A549 (cell line): ENCODE measurements around the gene GLRA2.

ENCODE experiments used
- CHD2 ChIP-seq: fragments of 150-350 bp; IDR thresholded peaks from 2 replicates; pipeline ENCODE4 v1.6.1; 2014; ENCODE audit warnings: low read length; ENCODE audit not compliant: partially characterized antibody
- CHD4 ChIP-seq: fragments of 200-600 bp; sonication (generic); IDR thresholded peaks from 2 replicates; pipeline ENCODE4 v1.6.1; 2016; ENCODE audit warnings: antibody characterized with exemption, mild to moderate bottlenecking, borderline replicate concordance
- EP300 ChIP-seq, 2 experiments: fragments of >200 bp; sonication (Bioruptor Twin); formaldehyde crosslinking; IDR thresholded peaks; 2 replicates in 1 of 2; 3 replicates in 1 of 2; pipeline ENCODE4 v1.6.1; 2016 to 2017
- POLR2A ChIP-seq: IDR thresholded peaks from 2 replicates; pipeline ENCODE4 v1.6.1; 2012; ENCODE audit warnings: mild to moderate bottlenecking, low read length
- SMC3 ChIP-seq: fragments of >200 bp; sonication (Bioruptor Twin); formaldehyde crosslinking; IDR thresholded peaks from 3 replicates; pipeline ENCODE4 v1.6.1; 2018; ENCODE audit warnings: inconsistent platforms
- TF ChIP-seq, protein P1 (sequence below): fragments of 200-600 bp; sonication (generic); IDR thresholded peaks from 2 replicates; pipeline ENCODE4 v1.6.1; 2016; ENCODE audit warnings: antibody characterized with exemption, mild to moderate bottlenecking, moderate library complexity
- TF ChIP-seq, protein P2 (sequence below): fragments of >200 bp; sonication (Bioruptor Twin); formaldehyde crosslinking; IDR thresholded peaks from 3 replicates; pipeline ENCODE4 v1.5.1; 2016

DNA sequence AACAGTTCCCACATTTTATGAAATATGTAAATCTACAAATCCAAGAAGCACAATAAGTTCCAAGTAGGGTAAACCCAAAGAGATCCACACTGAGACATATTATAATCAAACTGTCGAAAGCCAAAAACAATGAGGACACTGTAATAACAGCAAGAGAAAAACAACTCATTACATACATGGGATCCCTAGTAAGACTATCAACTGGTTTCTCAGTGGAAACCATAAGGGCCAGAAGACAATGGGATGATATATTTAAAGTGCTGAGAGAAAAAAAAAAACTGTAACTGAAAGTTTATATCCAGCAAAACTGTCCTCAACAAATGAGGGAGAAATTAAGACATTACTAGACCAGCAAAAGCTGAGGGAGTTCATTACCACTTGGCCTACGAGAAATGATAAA lies 34.7 kb downstream of the GLRA2 start:
- TF ChIP-seq POLR2A (no peak), CHD4 (no peak), CHD2 (no peak), SMC3 (no peak), EP300 (IDR thresholded peaks at IDR 0.05) (no peak)
- TF ChIP-seq, protein P1, sequence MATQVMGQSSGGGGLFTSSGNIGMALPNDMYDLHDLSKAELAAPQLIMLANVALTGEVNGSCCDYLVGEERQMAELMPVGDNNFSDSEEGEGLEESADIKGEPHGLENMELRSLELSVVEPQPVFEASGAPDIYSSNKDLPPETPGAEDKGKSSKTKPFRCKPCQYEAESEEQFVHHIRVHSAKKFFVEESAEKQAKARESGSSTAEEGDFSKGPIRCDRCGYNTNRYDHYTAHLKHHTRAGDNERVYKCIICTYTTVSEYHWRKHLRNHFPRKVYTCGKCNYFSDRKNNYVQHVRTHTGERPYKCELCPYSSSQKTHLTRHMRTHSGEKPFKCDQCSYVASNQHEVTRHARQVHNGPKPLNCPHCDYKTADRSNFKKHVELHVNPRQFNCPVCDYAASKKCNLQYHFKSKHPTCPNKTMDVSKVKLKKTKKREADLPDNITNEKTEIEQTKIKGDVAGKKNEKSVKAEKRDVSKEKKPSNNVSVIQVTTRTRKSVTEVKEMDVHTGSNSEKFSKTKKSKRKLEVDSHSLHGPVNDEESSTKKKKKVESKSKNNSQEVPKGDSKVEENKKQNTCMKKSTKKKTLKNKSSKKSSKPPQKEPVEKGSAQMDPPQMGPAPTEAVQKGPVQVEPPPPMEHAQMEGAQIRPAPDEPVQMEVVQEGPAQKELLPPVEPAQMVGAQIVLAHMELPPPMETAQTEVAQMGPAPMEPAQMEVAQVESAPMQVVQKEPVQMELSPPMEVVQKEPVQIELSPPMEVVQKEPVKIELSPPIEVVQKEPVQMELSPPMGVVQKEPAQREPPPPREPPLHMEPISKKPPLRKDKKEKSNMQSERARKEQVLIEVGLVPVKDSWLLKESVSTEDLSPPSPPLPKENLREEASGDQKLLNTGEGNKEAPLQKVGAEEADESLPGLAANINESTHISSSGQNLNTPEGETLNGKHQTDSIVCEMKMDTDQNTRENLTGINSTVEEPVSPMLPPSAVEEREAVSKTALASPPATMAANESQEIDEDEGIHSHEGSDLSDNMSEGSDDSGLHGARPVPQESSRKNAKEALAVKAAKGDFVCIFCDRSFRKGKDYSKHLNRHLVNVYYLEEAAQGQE = no peak
- TF ChIP-seq, protein P2, sequence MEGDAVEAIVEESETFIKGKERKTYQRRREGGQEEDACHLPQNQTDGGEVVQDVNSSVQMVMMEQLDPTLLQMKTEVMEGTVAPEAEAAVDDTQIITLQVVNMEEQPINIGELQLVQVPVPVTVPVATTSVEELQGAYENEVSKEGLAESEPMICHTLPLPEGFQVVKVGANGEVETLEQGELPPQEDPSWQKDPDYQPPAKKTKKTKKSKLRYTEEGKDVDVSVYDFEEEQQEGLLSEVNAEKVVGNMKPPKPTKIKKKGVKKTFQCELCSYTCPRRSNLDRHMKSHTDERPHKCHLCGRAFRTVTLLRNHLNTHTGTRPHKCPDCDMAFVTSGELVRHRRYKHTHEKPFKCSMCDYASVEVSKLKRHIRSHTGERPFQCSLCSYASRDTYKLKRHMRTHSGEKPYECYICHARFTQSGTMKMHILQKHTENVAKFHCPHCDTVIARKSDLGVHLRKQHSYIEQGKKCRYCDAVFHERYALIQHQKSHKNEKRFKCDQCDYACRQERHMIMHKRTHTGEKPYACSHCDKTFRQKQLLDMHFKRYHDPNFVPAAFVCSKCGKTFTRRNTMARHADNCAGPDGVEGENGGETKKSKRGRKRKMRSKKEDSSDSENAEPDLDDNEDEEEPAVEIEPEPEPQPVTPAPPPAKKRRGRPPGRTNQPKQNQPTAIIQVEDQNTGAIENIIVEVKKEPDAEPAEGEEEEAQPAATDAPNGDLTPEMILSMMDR = no peak
